GM23338 (cell line): ENCODE results near the gene SALL2. TPM values are rescaled to one million over a fixed set of nuclear protein-coding genes. Genes with fewer than 3 reads are reported as not detected.

Experiments
- ATAC-seq: fragments of 200-7000 bp; cut with Tn5 transposase; 3 replicates; pipeline ENCODE4 v1.9.1; 2020
- DNase-seq: peaks from one replicate; pipeline ENCODE4 v3.0.0-alpha.2; 2015; ENCODE audit warnings: low spot score
- H2AFZ ChIP-seq: fragments of 200-600 bp; sonication (generic); 2 replicates; pipeline ENCODE4 v1.8.0; 2016; ENCODE audit warnings: antibody characterized with exemption, mild to moderate bottlenecking, moderate library complexity
- H3F3A ChIP-seq: fragments of 200-600 bp; sonication (generic); replicated peaks from 2 replicates; pipeline ENCODE4 v1.8.0; 2017; ENCODE audit warnings: antibody characterized with exemption, mixed run types, low read depth
- H3K27ac ChIP-seq: fragments of 200-600 bp; sonication (generic); 2 replicates; pipeline ENCODE4 v1.6.1; 2016; ENCODE audit warnings: low read depth
- H3K27me3 ChIP-seq: fragments of 200-600 bp; sonication (generic); 2 replicates; pipeline ENCODE4 v1.8.0; 2016; ENCODE audit warnings: mild to moderate bottlenecking, mixed run types, moderate library complexity; ENCODE audit not compliant: insufficient read depth
- H3K36me3 ChIP-seq: fragments of 200-600 bp; sonication (generic); 2 replicates; pipeline ENCODE4 v1.8.0; 2016; ENCODE audit warnings: mild to moderate bottlenecking; ENCODE audit not compliant: insufficient read depth
- H3K4me1 ChIP-seq: fragments of 200-600 bp; sonication (generic); 2 replicates; pipeline ENCODE4 v1.8.0; 2016; ENCODE audit warnings: mild to moderate bottlenecking, moderate library complexity; ENCODE audit not compliant: insufficient read depth
- H3K4me2 ChIP-seq: fragments of 200-600 bp; sonication (generic); 2 replicates; pipeline ENCODE4 v1.7.1; 2017; ENCODE audit warnings: mixed run types
- H3K4me3 ChIP-seq: fragments of 200-600 bp; sonication (generic); 2 replicates; pipeline ENCODE4 v1.6.1; 2016; ENCODE audit warnings: mixed run types
- H3K79me2 ChIP-seq: fragments of 200-600 bp; sonication (generic); replicated peaks from 2 replicates; pipeline ENCODE4 v1.8.0; 2017; ENCODE audit warnings: mild to moderate bottlenecking; ENCODE audit not compliant: insufficient read depth
- H3K9me2 ChIP-seq: fragments of 200-600 bp; sonication (generic); 2 replicates; pipeline ENCODE4 v1.8.0; 2017; ENCODE audit not compliant: insufficient read depth
- H4K20me1 ChIP-seq: fragments of 200-600 bp; sonication (generic); replicated peaks from 2 replicates; pipeline ENCODE4 v1.8.0; 2017; ENCODE audit warnings: mild to moderate bottlenecking; ENCODE audit not compliant: insufficient read depth
- H3K27ac Mint-ChIP-seq: 2 replicates; pipeline ENCODE4 v1.8.0; 2020; ENCODE audit warnings: inconsistent platforms, mild to moderate bottlenecking, moderate library complexity, mixed read lengths
- H3K27me3 Mint-ChIP-seq: 3 replicates; pipeline ENCODE4 v1.8.0; 2022; ENCODE audit warnings: low read depth, mild to moderate bottlenecking, moderate library complexity, mixed read lengths, inconsistent platforms; ENCODE audit not compliant: insufficient read depth, poor library complexity
- H3K36me3 Mint-ChIP-seq: 3 replicates; pipeline ENCODE4 v1.8.0; 2021; ENCODE audit warnings: low read depth, mild to moderate bottlenecking, inconsistent platforms, moderate library complexity, mixed read lengths
- H3K4me1 Mint-ChIP-seq: 3 replicates; pipeline ENCODE4 v1.8.0; 2020; ENCODE audit warnings: mild to moderate bottlenecking, inconsistent platforms, mixed read lengths
- H3K4me3 Mint-ChIP-seq: 3 replicates; pipeline ENCODE4 v1.8.0; 2021; ENCODE audit warnings: moderate library complexity, mild to moderate bottlenecking, inconsistent platforms, mixed read lengths
- H3K9me3 Mint-ChIP-seq: 3 replicates; pipeline ENCODE4 v1.8.0; 2020; ENCODE audit warnings: moderate library complexity, mild to moderate bottlenecking, inconsistent platforms, mixed read lengths
- CREB1 ChIP-seq: fragments of 250-450 bp; sonication (Bioruptor Pico); IDR thresholded peaks from 2 replicates; pipeline ENCODE4 v1.5.0; 2020; ENCODE audit warnings: low read depth, mild to moderate bottlenecking, moderate library complexity
- CTCF ChIP-seq, 2 experiments: fragments of 200-600 bp in 1 of 2; sonication (generic) in 1 of 2; conservative IDR thresholded peaks; 2 replicates each; pipeline versions ENCODE4 v1.5.1 to v1.6.1; 2016 to 2017; ENCODE audit warnings: antibody characterized with exemption in 2 of 2, low read depth in 2 of 2, mild to moderate bottlenecking in 2 of 2, moderate library complexity in 1 of 2
- EZH2 ChIP-seq: fragments of 200-600 bp; sonication (generic); IDR thresholded peaks from one replicate; pipeline ENCODE4 v1.8.0; 2017; ENCODE audit warnings: antibody characterized with exemption, mild to moderate bottlenecking, low read depth; ENCODE audit not compliant: unreplicated experiment
- NANOG ChIP-seq: IDR thresholded peaks from 2 replicates; pipeline ENCODE4 v1.6.1; 2016; ENCODE audit warnings: antibody characterized with exemption, borderline replicate concordance
- POLR2AphosphoS5 ChIP-seq: IDR thresholded peaks from 2 replicates; pipeline ENCODE4 v1.6.1; 2016; ENCODE audit warnings: antibody characterized with exemption, low read depth
- REST ChIP-seq: IDR thresholded peaks from one replicate; pipeline ENCODE4 v1.6.1; 2018; ENCODE audit warnings: antibody characterized with exemption; ENCODE audit not compliant: unreplicated experiment
- STAT1 ChIP-seq: IDR thresholded peaks from one replicate; pipeline ENCODE4 v1.6.1; 2016; ENCODE audit warnings: antibody characterized with exemption; ENCODE audit not compliant: unreplicated experiment
- ZNF114 ChIP-seq: fragments of 250-450 bp; sonication (Bioruptor Pico); IDR thresholded peaks from 2 replicates; pipeline ENCODE4 v1.5.0; 2020; ENCODE audit warnings: mild to moderate bottlenecking, moderate library complexity
- ZNF331 ChIP-seq: fragments of 250-450 bp; sonication (Bioruptor Pico); IDR thresholded peaks from 2 replicates; pipeline ENCODE4 v1.5.0; 2020; ENCODE audit warnings: low read depth, mild to moderate bottlenecking, moderate library complexity
- ZNF462 ChIP-seq: fragments of 250-450 bp; sonication (Bioruptor Pico); IDR thresholded peaks from 2 replicates; pipeline ENCODE4 v1.5.0; 2020; ENCODE audit warnings: mild to moderate bottlenecking, moderate library complexity
- polyA plus RNA-seq: library from polyadenylated mRNA; unstranded; fragments of >200 nt; fragmentation: Nextera tagmentation; extraction: Ambion mirVana; gene quantifications from 2 replicates; pipeline ENCODE4 v1.2.1, GENCODE V29; 2016
- total RNA-seq: library from RNA; depleted of rRNA; stranded (reverse); fragments of >200 nt; shearing (Covaris generic); gene quantifications from 2 replicates; pipeline ENCODE4 v1.2.3, GENCODE V29; 2014

The SALL2 gene
- total and polyA plus RNA-seq, 2 experiments from 2014 or later, result 121 to 281 TPM

- Mint-ChIP-seq H3K4me1 (peaks cover 41% of the 10 kb centered on the region), H3K9me3 (no peaks in the 10 kb centered on the region), H3K36me3 (peaks cover 41% of the 10 kb centered on the region), H3K27me3 (peaks cover 19% of the 10 kb centered on the region), H3K27ac (no peak overlapping the region; the same call in 1 of the 2 replicates), H3K4me3 (no peak overlapping the region; the same call in 2 of the 3 replicates)
- H2AFZ ChIP-seq, result no peak overlapping the region
- peaks cover 23% of the 10 kb centered on the region for H3K79me2 ChIP-seq
- peaks cover 36% of the 10 kb centered on the region for H3F3A ChIP-seq
- H3K4me1 ChIP-seq, result peaks cover 62% of the 10 kb centered on the region
- H3K27ac ChIP-seq, result peak overlapping the region; percentile 85
- peak overlapping the region; percentile 1; the same call in 1 of the 2 replicates for H3K4me2 ChIP-seq
- H3K4me3 ChIP-seq, result no peak overlapping the region
- ATAC-seq (no peak; the same call in 2 of the 3 replicates), DNase-seq (no peak)
- H4K20me1 ChIP-seq, result peaks cover 20% of the 10 kb centered on the region
- H3K9me2 ChIP-seq, result no peaks in the 10 kb centered on the region
- TF ChIP-seq NANOG, result no peak
- peaks cover 21% of the 10 kb centered on the region for H3K36me3 ChIP-seq
- no peaks in the 10 kb centered on the region for H3K27me3 ChIP-seq
Observed at GRCh38 chr14:21518725-21519124, 7.4 kb downstream of the SALL2 start.

- DNase-seq (no peak), ATAC-seq (no peak)
- Mint-ChIP-seq H3K9me3 (peaks cover 10% of the 10 kb centered on the region; the same call in 2 of the 3 replicates), H3K27me3 (peaks cover 12% of the 10 kb centered on the region), H3K4me3 (no peak overlapping the region), H3K27ac (no peak overlapping the region), H3K36me3 (peaks cover 13% of the 10 kb centered on the region), H3K4me1 (peaks cover 16% of the 10 kb centered on the region)
- Histone ChIP-seq H3K4me2 (0 out of 2 replicates have a peak overlapping the region, but pooled peaks have one; percentile 18), H3K27ac (no peak overlapping the region), H3F3A (peaks cover 6% of the 10 kb centered on the region), H4K20me1 (peaks cover 8% of the 10 kb centered on the region), H3K36me3 (no peaks in the 10 kb centered on the region), H3K4me1 (peaks cover 29% of the 10 kb centered on the region), H3K79me2 (peaks cover 18% of the 10 kb centered on the region), H3K27me3 (no peaks in the 10 kb centered on the region), H2AFZ (no peak overlapping the region), H3K4me3 (no peak overlapping the region), H3K9me2 (no peaks in the 10 kb centered on the region)
- TF ChIP-seq ZNF331 (CRISPR knock-in tag) (no peak), EZH2 (no peak), CREB1 (CRISPR knock-in tag) (no peak), REST (no peak), CTCF (conservative IDR thresholded peaks at IDR 0.05; ENCODE audit: low read depth in 2 of 2) (no peak), POLR2AphosphoS5 (no peak), ZNF462 (no peak), STAT1 (no peak), NANOG (no peak), ZNF114 (no peak)
Observed at GRCh38 chr14:21514341-21514740, 11.8 kb downstream of the SALL2 start.
